Stomach (tissue), 4 donors: ENCODE measurements around the gene NLGN1.

Source experiments
- CTCF ChIP-seq, 7 experiments: fragments of 450-650 bp in 4 of 7; fragments of 200-600 bp in 3 of 7; sonication (generic) in 3 of 7; IDR thresholded peaks; one replicate each; pipeline ENCODE4 v1.5.1; 2016 to 2019; ENCODE audit warnings: antibody characterized with exemption in 7 of 7, control low read depth in 2 of 7, mild to moderate bottlenecking in 1 of 7
- EP300 ChIP-seq: sonication (generic); formaldehyde crosslinking; IDR thresholded peaks from one replicate; pipeline ENCODE4 v1.6.1; 2017; ENCODE audit warnings: antibody characterized with exemption

- TF ChIP-seq EP300: no peak
- TF ChIP-seq CTCF (IDR thresholded peaks at IDR 0.05): no peak
Measured at GRCh38 chr3:173676094-173676493, 278.6 kb downstream of the NLGN1 start.
